Thoracic aorta (tissue), 2 donors: ENCODE results near the gene FZD4. TPM values are rescaled to one million over a fixed set of nuclear protein-coding genes. Genes with fewer than 3 reads are reported as not detected.
"Not testable (repeated sequence)": the region's sequence is repeated elsewhere in the genome, so short reads cannot be mapped to it uniquely, and the experiment has no call there.

Experiments used
- ATAC-seq: fragments of 150-250 bp; one replicate; pipeline ENCODE4 v1.8.0; 2017; ENCODE audit warnings: low read depth; ENCODE audit not compliant: insufficient number of reproducible peaks, low FRiP score
- DNase-seq: peaks from one replicate; pipeline ENCODE4 v3.0.0-alpha.2; 2020; ENCODE audit warnings: low spot score
- H3K27ac ChIP-seq, 2 donors: fragments of 200-600 bp; sonication (generic); 1 replicate in 1 of 2; 2 replicates in 1 of 2; pipeline ENCODE4 v1.5.1; 2016; ENCODE audit warnings: mild to moderate bottlenecking in 2 of 2, moderate library complexity in 2 of 2
- H3K27me3 ChIP-seq: fragments of 200-600 bp; sonication (generic); replicated peaks from 2 replicates; pipeline ENCODE4 v1.6.0; 2016; ENCODE audit warnings: mild to moderate bottlenecking; ENCODE audit not compliant: insufficient read depth
- H3K36me3 ChIP-seq: fragments of 200-600 bp; sonication (generic); one replicate; pipeline ENCODE4 v1.5.1; 2016
- H3K4me1 ChIP-seq, 2 donors: fragments of 200-600 bp; sonication (generic); 1 replicate in 1 of 2; 2 replicates in 1 of 2; pipeline versions ENCODE4 v1.5.1 to v1.6.0; 2016; ENCODE audit warnings: low read depth in 2 of 2, mild to moderate bottlenecking in 1 of 2; ENCODE audit not compliant: control insufficient read depth in 1 of 2
- H3K4me3 ChIP-seq: fragments of 200-600 bp; sonication (generic); 2 replicates; pipeline ENCODE4 v1.5.1; 2016; ENCODE audit warnings: mild to moderate bottlenecking
- H3K9me3 ChIP-seq: fragments of 200-600 bp; sonication (generic); 2 replicates; pipeline ENCODE4 v1.5.1; 2016
- total RNA-seq, 2 donors: library from RNA; depleted of rRNA; stranded (reverse); fragments of >200 nt; gene quantifications; one replicate each; pipeline versions ENCODE4 v1.1.0 to v1.2.3, GENCODE V29; 2016
- TF ChIP-seq, protein P1 (sequence below): fragments of 200-600 bp; sonication (generic); IDR thresholded peaks from one replicate; pipeline ENCODE4 v1.5.1; 2019; ENCODE audit warnings: antibody characterized with exemption

The FZD4 gene
- total RNA-seq, 2 donors from 2014 or later = 75.2 to 104 TPM

DNA sequence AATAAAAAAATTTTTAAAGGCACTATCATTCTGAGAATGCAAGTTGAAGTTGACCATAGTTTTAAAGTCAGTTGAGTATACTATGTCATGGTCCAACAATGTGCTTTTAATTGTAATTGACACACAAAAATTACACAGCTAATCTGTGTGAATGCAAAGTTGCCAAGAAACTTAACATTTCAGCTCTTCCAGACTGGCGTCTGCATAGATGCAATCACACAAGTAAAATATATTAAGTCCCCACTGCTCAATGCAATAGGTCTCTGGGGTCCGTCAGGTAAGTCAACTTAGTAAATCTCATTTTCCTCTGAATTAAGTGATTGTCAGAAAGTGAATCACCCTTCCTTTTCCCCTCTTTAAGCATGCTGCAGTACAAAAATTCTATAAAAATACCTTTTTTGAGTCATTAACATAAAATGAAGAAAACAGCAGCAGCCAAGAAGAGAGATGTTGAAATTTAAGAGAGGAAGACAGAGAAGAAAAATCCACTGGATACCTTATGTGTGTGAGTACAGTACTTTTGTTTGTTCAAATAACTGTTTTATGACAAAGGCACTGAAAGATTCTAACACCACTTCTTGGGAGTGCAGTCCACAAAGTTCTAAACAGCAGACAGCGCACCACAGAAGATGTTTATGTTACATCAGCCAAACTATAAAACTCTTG is 5.1 kb downstream of the FZD4 start:
- no peaks in the 10 kb centered on the region for H3K9me3 ChIP-seq
- DNase-seq = no peak
- TF ChIP-seq, protein P1, sequence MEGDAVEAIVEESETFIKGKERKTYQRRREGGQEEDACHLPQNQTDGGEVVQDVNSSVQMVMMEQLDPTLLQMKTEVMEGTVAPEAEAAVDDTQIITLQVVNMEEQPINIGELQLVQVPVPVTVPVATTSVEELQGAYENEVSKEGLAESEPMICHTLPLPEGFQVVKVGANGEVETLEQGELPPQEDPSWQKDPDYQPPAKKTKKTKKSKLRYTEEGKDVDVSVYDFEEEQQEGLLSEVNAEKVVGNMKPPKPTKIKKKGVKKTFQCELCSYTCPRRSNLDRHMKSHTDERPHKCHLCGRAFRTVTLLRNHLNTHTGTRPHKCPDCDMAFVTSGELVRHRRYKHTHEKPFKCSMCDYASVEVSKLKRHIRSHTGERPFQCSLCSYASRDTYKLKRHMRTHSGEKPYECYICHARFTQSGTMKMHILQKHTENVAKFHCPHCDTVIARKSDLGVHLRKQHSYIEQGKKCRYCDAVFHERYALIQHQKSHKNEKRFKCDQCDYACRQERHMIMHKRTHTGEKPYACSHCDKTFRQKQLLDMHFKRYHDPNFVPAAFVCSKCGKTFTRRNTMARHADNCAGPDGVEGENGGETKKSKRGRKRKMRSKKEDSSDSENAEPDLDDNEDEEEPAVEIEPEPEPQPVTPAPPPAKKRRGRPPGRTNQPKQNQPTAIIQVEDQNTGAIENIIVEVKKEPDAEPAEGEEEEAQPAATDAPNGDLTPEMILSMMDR = no peak
- ATAC-seq = no peak
- H3K27me3 ChIP-seq = no peaks in the 10 kb centered on the region
- peaks cover 52 to 73% of the 10 kb centered on the region in 2 donors for H3K4me1 ChIP-seq
- H3K27ac ChIP-seq = peak overlapping the region; percentile 45 to 94
- H3K36me3 ChIP-seq = peaks cover 17% of the 10 kb centered on the region
- peak overlapping the region; percentile 94 for H3K4me3 ChIP-seq

- TF ChIP-seq, protein P1 = no peak
- Histone ChIP-seq H3K27ac (peak overlapping the region; percentile 58 to 94), H3K9me3 (no peaks in the 10 kb centered on the region), H3K27me3 (no peaks in the 10 kb centered on the region), H3K4me3 (peak overlapping the region; percentile 94), H3K36me3 (peaks cover 17% of the 10 kb centered on the region), H3K4me1 (peaks cover 52 to 87% of the 10 kb centered on the region in 2 donors)
- DNase-seq = no peak
- no peak for ATAC-seq
Measured at GRCh38 chr11:86948733-86949132, 6.5 kb downstream of the FZD4 start.

DNA sequence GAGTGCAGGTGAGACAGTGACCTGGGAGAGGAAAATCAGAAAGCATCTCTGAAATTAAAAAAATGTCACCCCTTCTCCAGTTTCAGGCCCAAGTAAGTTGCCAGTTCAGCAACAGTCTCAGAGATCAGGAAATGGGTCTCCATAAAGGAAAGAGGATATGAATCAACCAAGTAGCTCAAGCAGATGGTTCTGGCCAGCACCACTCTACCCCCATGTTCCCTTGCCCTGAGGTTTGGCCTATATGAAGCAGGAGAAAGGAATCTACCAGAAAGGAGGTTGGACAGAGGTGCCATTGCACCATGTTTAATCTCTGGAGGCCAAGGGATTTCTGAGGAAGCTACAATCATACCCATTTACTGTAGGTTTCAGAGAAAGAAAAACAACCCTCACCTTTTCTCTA is 7.7 kb downstream of the FZD4 start:
- Histone ChIP-seq H3K4me1 (peaks cover 52 to 96% of the 10 kb centered on the region in 2 donors), H3K36me3 (peaks cover 17% of the 10 kb centered on the region), H3K4me3 (peak overlapping the region; percentile 94), H3K27me3 (no peaks in the 10 kb centered on the region), H3K9me3 (no peaks in the 10 kb centered on the region), H3K27ac (peak overlapping the region; percentile 29 to 94)
- ATAC-seq (no peak), DNase-seq (no peak)
- TF ChIP-seq, protein P1 = no peak

DNA sequence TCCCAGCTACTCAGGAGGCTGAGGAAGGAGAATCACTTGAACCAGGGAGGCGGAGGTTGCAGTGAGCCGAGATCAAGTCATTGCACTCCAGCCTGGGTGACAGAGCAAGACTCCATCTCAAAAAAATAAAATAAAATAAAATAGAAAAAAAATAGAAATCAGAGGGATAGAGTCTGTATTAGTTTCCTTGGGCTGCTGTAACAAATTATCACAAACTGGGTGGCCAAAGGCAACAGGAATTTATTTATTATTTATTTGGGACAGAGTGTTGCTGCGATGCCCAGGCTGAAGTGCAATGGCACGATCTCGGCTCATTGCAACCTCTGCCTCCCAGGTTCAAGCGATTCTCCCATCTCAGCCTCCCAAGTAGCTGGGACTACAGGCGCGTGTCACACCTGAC is 11.7 kb downstream of the FZD4 start:
- Histone ChIP-seq H3K4me1 (peaks cover 43 to 94% of the 10 kb centered on the region in 2 donors), H3K36me3 (peaks cover 11% of the 10 kb centered on the region)
- not testable (repeated sequence) for H3K27me3 ChIP-seq, H3K9me3 ChIP-seq, DNase-seq, H3K4me3 ChIP-seq, H3K27ac ChIP-seq, ATAC-seq

GRCh38 chr11:86941871-86942599 is 13.2 kb downstream of the FZD4 start:
- Histone ChIP-seq H3K4me1 (peaks cover 35 to 94% of the 10 kb centered on the region in 2 donors), H3K9me3 (no peaks in the 10 kb centered on the region)

More at GRCh38 chr11:86941871-86942599, 13.2 kb downstream of the FZD4 start:
- ATAC-seq = no peak
- H3K4me3 ChIP-seq = peak overlapping the region; percentile 56
- peaks cover 3% of the 10 kb centered on the region for H3K36me3 ChIP-seq
- TF ChIP-seq, protein P1 = no peak
- no peaks in the 10 kb centered on the region for H3K27me3 ChIP-seq
- H3K27ac ChIP-seq = peak overlapping the region; percentile 52 to 82
- no peak for DNase-seq
